DMS79 treated with DMSO at 0.1 percent for 48 hours (cell line): ENCODE measurements around the gene ATP8B2.

Experiments used
- DNase-seq: peaks from one replicate; lab custom pipeline; 2025; lab: John Stamatoyannopoulos, UW

ATP8B2 gene

GRCh38 chr1:154398141-154398540, 72.8 kb downstream of the ATP8B2 start:
- no peak for DNase-seq

DNA sequence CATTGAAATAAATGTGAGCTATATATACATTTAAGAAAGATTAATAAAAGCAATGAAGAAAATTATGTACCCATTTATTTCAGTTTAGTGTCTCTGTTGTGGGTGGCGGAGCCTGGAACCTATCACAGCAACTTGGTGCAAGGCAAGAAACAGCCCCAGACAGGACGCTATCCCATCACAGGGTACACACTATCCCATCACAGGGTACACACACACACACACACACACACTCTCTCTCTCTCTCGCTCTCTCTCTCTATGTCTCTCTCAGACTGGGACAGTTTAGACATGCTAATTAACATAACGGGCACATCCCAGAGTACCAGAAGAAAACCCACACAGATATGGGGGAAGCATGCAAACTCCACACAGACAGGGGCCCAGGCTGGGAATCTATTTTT, 73.4 kb downstream of the ATP8B2 start:
- no peak for DNase-seq

DNA sequence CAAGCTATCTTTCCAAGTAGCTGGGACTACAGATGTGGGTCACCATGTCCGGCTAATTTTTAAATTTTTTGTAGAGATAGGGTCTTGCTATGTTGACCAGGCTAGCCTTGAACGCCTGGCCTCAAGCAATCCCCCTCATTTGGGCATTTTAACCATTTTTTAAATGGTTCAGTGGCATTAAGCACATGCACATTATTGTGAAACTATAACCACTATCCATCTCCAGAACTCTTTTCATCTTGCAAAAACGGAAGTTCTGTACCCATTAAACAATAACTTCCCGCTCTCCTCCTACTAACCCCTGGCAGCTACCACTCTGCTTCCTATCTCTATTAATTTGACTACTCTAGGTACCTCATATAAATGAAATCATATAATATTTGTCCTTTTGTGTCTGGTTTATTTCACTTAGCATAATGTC, 75.1 kb downstream of the ATP8B2 start:
- no peak for DNase-seq
